Adrenal gland (tissue), 12 donors: ENCODE results near the gene DUSP1. TPM values are rescaled to one million over a fixed set of nuclear protein-coding genes. Genes with fewer than 3 reads are reported as not detected.
A peak's percentile ranks its signal among the peaks of the same experiment; 100 is the strongest.

ENCODE experiments used
- DNase-seq, 7 donors: peaks; one replicate each; pipeline ENCODE4 v3.0.0-alpha.2; 2019 to 2020
- H3K27ac ChIP-seq, 5 donors: fragments of 200-600 bp; sonication (generic) in 4 of 5; 1 replicate in 3 of 5; 2 replicates in 2 of 5; pipeline versions ENCODE4 v1.5.1 to v1.8.0; 2016 to 2020; ENCODE audit warnings: mild to moderate bottlenecking in 1 of 5
- H3K27me3 ChIP-seq: fragments of 200-600 bp; 2 replicates; pipeline ENCODE4 v1.8.0; 2021
- H3K36me3 ChIP-seq, 2 donors: fragments of 200-600 bp; replicated peaks in 1 of 2; 1 replicate in 1 of 2; 2 replicates in 1 of 2; pipeline versions ENCODE4 v1.5.1 to v1.8.0; 2018 to 2022
- H3K4me1 ChIP-seq, 2 donors: fragments of 200-600 bp; replicated peaks in 1 of 2; 1 replicate in 1 of 2; 2 replicates in 1 of 2; pipeline versions ENCODE4 v1.5.1 to v1.8.0; 2018 to 2021
- H3K4me3 ChIP-seq, 4 donors: fragments of 200-600 bp; sonication (generic) in 3 of 4; one replicate each; pipeline ENCODE4 v1.5.1; 2016 to 2018
- H3K9me3 ChIP-seq, 3 donors: fragments of 200-600 bp; sonication (generic) in 1 of 3; replicated peaks in 1 of 3; 1 replicate in 2 of 3; 2 replicates in 1 of 3; pipeline versions ENCODE4 v1.5.1 to v1.8.0; 2016 to 2021
- CTCF ChIP-seq, 6 experiments: fragments of 450-650 bp in 4 of 6; fragments of 200-600 bp in 2 of 6; sonication (generic) in 1 of 6; IDR thresholded peaks; 1 replicate in 5 of 6; 2 replicates in 1 of 6; pipeline versions ENCODE4 v1.5.1 to v1.8.0; 2016 to 2021; ENCODE audit warnings: antibody characterized with exemption in 6 of 6, mild to moderate bottlenecking in 2 of 6, moderate library complexity in 1 of 6
- POLR2A ChIP-seq, 2 donors: fragments of 450-650 bp; IDR thresholded peaks; one replicate each; pipeline ENCODE4 v1.6.1; 2017; ENCODE audit warnings: antibody characterized with exemption in 2 of 2, mild to moderate bottlenecking in 2 of 2, moderate library complexity in 1 of 2
- WGBS, 4 donors: extraction: QIAGEN DNeasy Blood & Tissue Kit in 2 of 4; methylation state at CpG; one replicate each; pipeline versions ENCODE4 v1.1.5 to v1.1.7; 2013 to 2017; 5-methylcytosine and 5-hydroxymethylcytosine counted together
- intact Hi-C, 2 donors: fragments of 100-400 bp; cut with DNase I; formaldehyde crosslinking; loops; one replicate each; pipeline versions ENCODE4 v1.14.1 to v1.15.0; 2022 to 2023
- polyA plus RNA-seq, 3 donors: library from polyadenylated mRNA; stranded (reverse); fragments of 200-250 nt in 2 of 3; fragments of 350-450 nt in 1 of 3; fragmentation: Illumina TruSeq in 1 of 3; extraction: RNeasy Lipid Tissue Mini Kit (QIAGEN cat#74804) in 1 of 3; gene quantifications; one replicate each; pipeline ENCODE4 v1.2.3, GENCODE V29; 2013 to 2014
- total RNA-seq, 9 donors: library from RNA; depleted of rRNA in 4 of 9; stranded (reverse); fragments of >200 nt in 4 of 9; fragments of 120-200 nt in 1 of 9; fragmentation: NEBNext Ultra II Directional in 1 of 9; extraction: Animal tissue kit (Norgen Biotek cat#: 25700) in 1 of 9; gene quantifications; one replicate each; pipeline versions ENCODE4 v1.1.0 to v1.2.4, GENCODE V29; 2013 to 2023
- donor health status: healthy with polysubstance abuse.
- donor health status: Bipolar disorder and iron deficiency.
- donor health status: DM: yes; HTN: yes; CAD: no.
- donor health status: DM: no; HTN: no; CAD: no.
- donor health status: DM: no; HTN: no; CAD: no.
- donor health status: DM: yes; HTN: yes; CAD: no.

Gene DUSP1
- total and polyA plus RNA-seq, 12 donors: 59.5 to 603 (median 260) TPM

DNA sequence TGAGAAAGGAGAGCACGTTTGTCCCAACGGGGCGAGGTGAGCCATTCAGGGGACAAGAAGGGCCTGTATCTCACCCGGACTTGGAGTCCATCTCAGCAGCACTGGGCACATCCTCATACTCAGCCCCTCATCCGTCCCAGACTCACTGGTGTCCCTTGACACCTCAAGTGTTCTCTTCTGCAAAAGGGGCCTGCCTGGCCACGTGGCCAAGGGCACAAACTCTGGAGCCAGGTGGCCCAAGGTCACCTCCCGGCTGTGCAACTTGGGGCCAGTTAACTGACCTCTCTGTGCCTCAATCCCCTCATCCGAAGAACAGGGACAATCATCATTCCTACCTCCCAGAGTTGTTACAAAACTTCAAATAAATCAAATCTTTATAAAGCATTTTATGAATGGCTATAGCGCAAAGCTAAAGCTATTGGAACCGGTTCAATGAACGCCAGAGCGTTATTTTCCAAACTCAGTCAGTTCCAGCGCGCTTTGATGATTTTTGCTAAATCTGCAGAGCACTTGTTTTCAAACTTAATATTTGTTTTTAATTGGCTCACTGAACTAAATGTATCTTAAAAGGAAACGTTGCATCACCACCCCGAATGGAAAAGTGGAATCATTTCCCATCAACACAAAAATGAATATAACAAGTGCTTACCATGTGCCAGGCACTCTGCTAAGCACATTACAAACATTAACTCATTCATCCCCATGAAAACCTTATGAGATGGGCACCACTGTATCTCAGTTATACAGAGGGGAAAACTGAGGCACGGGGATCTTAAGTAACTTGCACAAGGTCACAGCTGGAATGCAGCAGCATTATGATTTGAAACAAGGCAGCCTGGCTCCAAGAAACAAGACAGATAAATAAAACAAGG is 49.3 kb downstream of the DUSP1 start:
- Histone ChIP-seq H3K27me3 (no peaks in the 10 kb centered on the region), H3K4me1 (peaks cover 12 to 37% of the 10 kb centered on the region in 2 donors), H3K27ac (peak overlapping the region in 4 of 5 donors; percentile 14 to 87 (median 71)), H3K4me3 (peak overlapping the region in 1 of 4 donors; percentile 10), H3K36me3 (no peaks in the 10 kb centered on the region), H3K9me3 (no peaks in the 10 kb centered on the region)
- peak in 4 of 7 donors; percentile 71 to 83 (median 78) for DNase-seq
- 28 to 34% (median 32%) methylated on average over 16 to 17 of the region's 17 CpGs for WGBS, 4 donors
- intact Hi-C loops: no loop called here
- TF ChIP-seq CTCF (IDR thresholded peaks at IDR 0.05) (no peak), POLR2A (IDR thresholded peaks at IDR 0.05) (no peak)

- no peaks in the 10 kb centered on the region for H3K27me3 ChIP-seq
- WGBS, 4 donors: 64 to 83% (median 78%) methylated on average over 4 to 5 of the region's 5 CpGs
- no peaks in the 10 kb centered on the region for H3K9me3 ChIP-seq
- peak overlapping the region in 1 of 5 donors; percentile 87 for H3K27ac ChIP-seq
- H3K36me3 ChIP-seq: no peaks in the 10 kb centered on the region
- intact Hi-C loops: no loop called here
- DNase-seq: no peak
- TF ChIP-seq POLR2A (IDR thresholded peaks at IDR 0.05) (no peak), CTCF (IDR thresholded peaks at IDR 0.05) (no peak)
- no peak overlapping the region for H3K4me3 ChIP-seq
- H3K4me1 ChIP-seq: peaks cover 12 to 39% of the 10 kb centered on the region in 2 donors
Measured at GRCh38 chr5:172720655-172721054, 50.3 kb downstream of the DUSP1 start.

DNA sequence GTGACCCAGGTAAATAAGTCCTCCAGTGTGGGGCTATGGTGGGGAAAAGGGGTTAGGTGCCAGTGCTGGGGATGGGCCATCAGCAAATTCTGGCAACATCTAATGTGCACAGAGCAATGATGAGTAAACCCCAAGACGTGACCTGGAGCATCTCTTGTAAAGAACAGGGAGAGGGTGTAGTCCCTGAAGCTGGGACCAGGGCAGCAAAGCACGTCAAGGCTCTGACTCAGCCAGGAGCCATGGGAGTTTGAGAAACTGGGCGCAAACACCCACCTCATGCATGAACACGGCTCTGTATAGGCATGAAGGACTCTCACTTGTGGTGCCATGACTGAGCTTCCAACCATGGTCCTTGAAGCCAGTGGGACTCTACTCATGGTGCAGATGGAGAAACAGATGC is 51.8 kb downstream of the DUSP1 start:
- peaks cover 12 to 50% of the 10 kb centered on the region in 2 donors for H3K4me1 ChIP-seq
- 87 to 96% (median 92%) methylated on average over 4 of the region's 4 CpGs for WGBS, 4 donors
- no peak overlapping the region for H3K27ac ChIP-seq
- H3K9me3 ChIP-seq: no peaks in the 10 kb centered on the region
- intact Hi-C loops: loop anchor here (5.0 kb wide), 1 partner anchor 43 kb away; no protein-coding TSS in a partner anchor
- no peaks in the 10 kb centered on the region for H3K36me3 ChIP-seq
- no peak for TF ChIP-seq POLR2A (IDR thresholded peaks at IDR 0.05)
- TF ChIP-seq CTCF (IDR thresholded peaks at IDR 0.05): no peak
- H3K4me3 ChIP-seq: no peak overlapping the region
- no peak for DNase-seq
- H3K27me3 ChIP-seq: no peaks in the 10 kb centered on the region

DNA sequence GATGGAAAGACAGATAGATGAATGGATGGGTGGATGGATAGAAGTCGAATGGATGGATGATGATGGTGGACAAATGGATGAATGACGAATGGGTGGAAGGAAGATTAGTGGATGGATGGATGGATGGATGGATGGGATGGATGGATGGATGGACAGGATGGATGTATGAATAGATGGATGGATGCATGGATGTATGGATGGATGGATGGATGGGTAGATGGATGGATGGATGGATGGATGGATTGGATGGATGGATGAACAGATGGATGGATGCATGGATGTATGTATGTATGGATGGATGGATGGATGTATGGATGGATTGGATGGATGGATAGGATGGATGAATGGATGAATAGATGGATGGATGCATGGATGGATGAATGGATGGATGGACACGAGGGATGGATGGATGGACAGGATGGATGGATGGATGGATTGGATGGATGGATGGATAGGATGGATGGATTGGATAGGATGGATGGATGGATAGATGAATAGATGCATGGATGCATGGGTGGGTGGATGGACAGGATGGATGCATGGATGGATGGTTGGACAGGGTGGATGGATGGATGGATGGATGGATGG is 52.4 kb downstream of the DUSP1 start:
- Histone ChIP-seq H3K9me3 (no peaks in the 10 kb centered on the region), H3K27ac (no peak overlapping the region), H3K36me3 (no peaks in the 10 kb centered on the region), H3K27me3 (no peaks in the 10 kb centered on the region), H3K4me1 (peaks cover 12 to 49% of the 10 kb centered on the region in 2 donors), H3K4me3 (no peak overlapping the region)
- no peak for DNase-seq
- TF ChIP-seq CTCF (IDR thresholded peaks at IDR 0.05): no peak
- TF ChIP-seq POLR2A (IDR thresholded peaks at IDR 0.05): no peak
- WGBS, 4 donors: 92 to 98% (median 95%) methylated on average over 3 of the region's 3 CpGs
- intact Hi-C loops: loop anchor here (5.0 kb wide), 1 partner anchor 44 kb away; no protein-coding TSS in a partner anchor
